Posterior vena cava (tissue), 2 donors: ENCODE results near the gene PLAA. TPM values are rescaled to one million over a fixed set of nuclear protein-coding genes. Genes with fewer than 3 reads are reported as not detected.
A peak's percentile ranks its signal among the peaks of the same experiment; 100 is the strongest.
"Not testable (repeated sequence)": the region's sequence is repeated elsewhere in the genome, so short reads cannot be mapped to it uniquely, and the experiment has no call there.

ENCODE experiments used
- DNase-seq: peaks from one replicate; pipeline ENCODE4 v3.0.0-alpha.2; 2020; ENCODE audit warnings: low spot score
- intact Hi-C, 2 donors: fragments of 100-400 bp; cut with DNase I; formaldehyde crosslinking; loops; one replicate each; pipeline versions ENCODE4 v1.14.1 to v1.14.2; 2022 to 2023
- total RNA-seq, 2 donors: library from RNA; stranded (reverse); fragmentation: NEBNext Ultra II Directional; extraction: Animal tissue kit (Norgen Biotek cat#: 25700); gene quantifications; one replicate each; pipeline ENCODE4 v1.2.1, GENCODE V29; 2021
- donor health status: DM: yes; HTN: yes; CAD: no.
- donor health status: DM: yes; HTN: yes; CAD: no.

PLAA gene
- total RNA-seq, 2 donors from 2014 or later = 25.4 to 27.0 TPM

- DNase-seq = no peak
- intact Hi-C loops = no loop called here
Observed at GRCh38 chr9:26939955-26940711, 6.9 kb downstream of the PLAA start.

GRCh38 chr9:26937816-26938371, 9.1 kb downstream of the PLAA start:
- intact Hi-C loops = no loop called here
- DNase-seq = no peak

- intact Hi-C loops = no loop called here
- DNase-seq = no peak
Observed at GRCh38 chr9:26935847-26936246, 11.2 kb downstream of the PLAA start.

GRCh38 chr9:26928902-26929495, 18.0 kb downstream of the PLAA start:
- intact Hi-C loops = no loop called here
- no peak for DNase-seq

- intact Hi-C loops = no loop called here
- DNase-seq = no peak
Observed at GRCh38 chr9:26925609-26926008, 21.4 kb downstream of the PLAA start.

GRCh38 chr9:26919698-26920097, 27.3 kb downstream of the PLAA start:
- no peak for DNase-seq

GRCh38 chr9:26913138-26913668, 33.8 kb downstream of the PLAA start:
- intact Hi-C loops = no loop called here
- DNase-seq = no peak

More at GRCh38 chr9:26919698-26920097, 27.3 kb downstream of the PLAA start:
- intact Hi-C loops = no loop called here

- intact Hi-C loops = no loop called here
Observed at GRCh38 chr9:26904671-26905070, 42.4 kb downstream of the PLAA start.

GRCh38 chr9:26904070-26904469, 43.0 kb downstream of the PLAA start:
- intact Hi-C loops = no loop called here
- DNase-seq = no peak

More at GRCh38 chr9:26904671-26905070, 42.4 kb downstream of the PLAA start:
- DNase-seq = no peak

- intact Hi-C loops = loop anchor here in 1 of 2 donors (5.0 kb wide), 1 partner anchor 54 kb away; the partner anchor contains the start of gene PLAA
Observed at GRCh38 chr9:26893030-26893676, 53.9 kb downstream of the PLAA start.

GRCh38 chr9:26892251-26893029, 54.6 kb downstream of the PLAA start, which contains the start of gene CAAP1:
Gene CAAP1 (minus strand): TSS chr9:26892802. CDS start chr9:26892715, 87 bp downstream.
- DNase-seq = peak; percentile 98
- intact Hi-C loops = loop anchor here in 1 of 2 donors (5.0 kb wide), 1 partner anchor 55 kb away; the partner anchor contains the start of gene PLAA

More at GRCh38 chr9:26893030-26893676, 53.9 kb downstream of the PLAA start:
- DNase-seq = no peak

- no peak for DNase-seq
- intact Hi-C loops = loop anchor here in 1 of 2 donors (5.0 kb wide), 1 partner anchor 56 kb away; the partner anchor contains the start of gene PLAA
Observed at GRCh38 chr9:26891726-26892125, 55.3 kb downstream of the PLAA start.

- intact Hi-C loops = no loop called here
- no peak for DNase-seq
Observed at GRCh38 chr9:26888271-26888670, 58.8 kb downstream of the PLAA start.

GRCh38 chr9:26882154-26882553, 64.9 kb downstream of the PLAA start:
- intact Hi-C loops = no loop called here
- DNase-seq = no peak

GRCh38 chr9:26880262-26880661, 66.8 kb downstream of the PLAA start:
- intact Hi-C loops = no loop called here

GRCh38 chr9:26875155-26875554, 71.9 kb downstream of the PLAA start:
- intact Hi-C loops, DNase-seq: not testable (repeated sequence)

More at GRCh38 chr9:26880262-26880661, 66.8 kb downstream of the PLAA start:
- DNase-seq = no peak

- DNase-seq = no peak
- intact Hi-C loops = no loop called here
Observed at GRCh38 chr9:26870292-26870691, 76.8 kb downstream of the PLAA start.

- no peak for DNase-seq
- intact Hi-C loops = no loop called here
Observed at GRCh38 chr9:26863074-26863473, 84.0 kb downstream of the PLAA start.
